Chondrocyte (in vitro differentiated cells): ENCODE data around the gene GSE1. TPM values are rescaled to one million over a fixed set of nuclear protein-coding genes. Genes with fewer than 3 reads are reported as not detected.

Experiments used
- DNase-seq: peaks from one replicate; pipeline ENCODE4 v3.0.0; 2021; ENCODE audit warnings: mixed read lengths, low spot score
- H3K27ac Mint-ChIP-seq: one replicate; pipeline ENCODE4 v1.8.0; 2021; ENCODE audit warnings: mild to moderate bottlenecking, moderate library complexity, mixed read lengths; ENCODE audit not compliant: unreplicated experiment
- H3K27me3 Mint-ChIP-seq: 2 replicates; pipeline ENCODE4 v1.8.0; 2021; ENCODE audit warnings: low read depth, mixed read lengths
- H3K36me3 Mint-ChIP-seq: 2 replicates; pipeline ENCODE4 v1.8.0; 2021; ENCODE audit warnings: low read depth, mixed read lengths
- H3K4me1 Mint-ChIP-seq: 2 replicates; pipeline ENCODE4 v1.8.0; 2021; ENCODE audit warnings: low read depth, mild to moderate bottlenecking, mixed read lengths
- H3K4me3 Mint-ChIP-seq: one replicate; pipeline ENCODE4 v1.8.0; 2021; ENCODE audit warnings: mild to moderate bottlenecking, moderate library complexity, mixed read lengths; ENCODE audit not compliant: unreplicated experiment
- H3K9me3 Mint-ChIP-seq: 2 replicates; pipeline ENCODE4 v1.8.0; 2021; ENCODE audit warnings: low read depth, mixed read lengths
- CTCF ChIP-seq: fragments of 200-600 bp; sonication (generic); IDR thresholded peaks from 2 replicates; pipeline ENCODE4 v1.5.0; 2021; ENCODE audit warnings: antibody characterized with exemption, mild to moderate bottlenecking, moderate library complexity
- total RNA-seq: library from RNA; stranded (reverse); gene quantifications from 3 replicates; pipeline ENCODE4 v1.2.1, GENCODE V29; 2021

GSE1 gene
- total RNA-seq, 1 donor from 2014 or later = 22.6 TPM

- TF ChIP-seq CTCF = no peak
- peaks cover 6% of the 10 kb centered on the region for H3K36me3 Mint-ChIP-seq
- no peak for DNase-seq
Measured at GRCh38 chr16:85682516-85682915, 69.4 kb downstream of the GSE1 start.

GRCh38 chr16:85683363-85683762, 70.2 kb downstream of the GSE1 start:
- Mint-ChIP-seq H3K4me1 (no peaks in the 10 kb centered on the region), H3K4me3 (no peak overlapping the region), H3K9me3 (no peaks in the 10 kb centered on the region), H3K27me3 (no peaks in the 10 kb centered on the region), H3K36me3 (peaks cover 6% of the 10 kb centered on the region), H3K27ac (no peak overlapping the region)
- no peak for TF ChIP-seq CTCF
- no peak for DNase-seq

More at GRCh38 chr16:85682516-85682915, 69.4 kb downstream of the GSE1 start:
- H3K27me3 Mint-ChIP-seq = no peaks in the 10 kb centered on the region
- no peaks in the 10 kb centered on the region for H3K9me3 Mint-ChIP-seq
- no peaks in the 10 kb centered on the region for H3K4me1 Mint-ChIP-seq
- H3K27ac Mint-ChIP-seq = no peak overlapping the region
- no peak overlapping the region for H3K4me3 Mint-ChIP-seq

- Mint-ChIP-seq H3K9me3 (no peaks in the 10 kb centered on the region), H3K36me3 (peaks cover 4% of the 10 kb centered on the region), H3K27me3 (no peaks in the 10 kb centered on the region), H3K27ac (no peak overlapping the region), H3K4me1 (no peaks in the 10 kb centered on the region), H3K4me3 (no peak overlapping the region)
- TF ChIP-seq CTCF = no peak
- DNase-seq = no peak
Measured at GRCh38 chr16:85685251-85685650, 72.1 kb downstream of the GSE1 start.

GRCh38 chr16:85686912-85687591, 73.9 kb downstream of the GSE1 start:
- DNase-seq = no peak
- Mint-ChIP-seq H3K36me3 (peaks cover 1% of the 10 kb centered on the region), H3K9me3 (no peaks in the 10 kb centered on the region), H3K4me3 (peak overlapping the region; percentile 36), H3K27me3 (peaks cover 7% of the 10 kb centered on the region), H3K27ac (no peak overlapping the region), H3K4me1 (no peaks in the 10 kb centered on the region)
- TF ChIP-seq CTCF = no peak

- peaks cover 7% of the 10 kb centered on the region for H3K27me3 Mint-ChIP-seq
- H3K27ac Mint-ChIP-seq = no peak overlapping the region
- no peaks in the 10 kb centered on the region for H3K4me1 Mint-ChIP-seq
- peak overlapping the region; percentile 65 for H3K4me3 Mint-ChIP-seq
- no peaks in the 10 kb centered on the region for H3K9me3 Mint-ChIP-seq
- peaks cover under 1% of the 10 kb centered on the region for H3K36me3 Mint-ChIP-seq
- DNase-seq = no peak
- no peak for TF ChIP-seq CTCF
Measured at GRCh38 chr16:85687651-85688471, 74.7 kb downstream of the GSE1 start.
